Hematopoietic multipotent progenitor cell treated with erythropoietin and hydrocortisone succinate and interleukin-3 and kit ligand, for 17 days (in vitro differentiated cells): ENCODE data around the gene NFKBIB.

Source experiments
- DNase-seq: peaks from one replicate; pipeline ENCODE4 v3.0.0-alpha.2; 2015; ENCODE audit warnings: low spot score

The NFKBIB gene

GRCh38 chr19:38904581-38905539 lies 5.1 kb downstream of the NFKBIB start:
- no peak for DNase-seq

- no peak for DNase-seq
Measured at GRCh38 chr19:38905620-38906019, 5.9 kb downstream of the NFKBIB start.

DNA sequence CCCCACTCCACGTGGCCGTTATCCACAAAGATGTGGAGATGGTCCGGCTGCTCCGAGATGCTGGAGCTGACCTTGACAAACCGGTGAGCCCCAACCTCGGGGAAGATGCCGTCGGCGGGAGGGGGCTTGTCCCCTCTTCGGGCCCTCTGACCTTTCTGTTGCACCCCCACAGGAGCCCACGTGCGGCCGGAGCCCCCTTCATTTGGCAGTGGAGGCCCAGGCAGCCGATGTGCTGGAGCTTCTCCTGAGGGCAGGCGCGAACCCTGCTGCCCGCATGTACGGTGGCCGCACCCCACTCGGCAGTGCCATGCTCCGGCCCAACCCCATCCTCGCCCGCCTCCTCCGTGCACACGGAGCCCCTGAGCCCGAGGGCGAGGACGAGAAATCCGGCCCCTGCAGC lies 7.5 kb downstream of the NFKBIB start:
- no peak for DNase-seq

DNA sequence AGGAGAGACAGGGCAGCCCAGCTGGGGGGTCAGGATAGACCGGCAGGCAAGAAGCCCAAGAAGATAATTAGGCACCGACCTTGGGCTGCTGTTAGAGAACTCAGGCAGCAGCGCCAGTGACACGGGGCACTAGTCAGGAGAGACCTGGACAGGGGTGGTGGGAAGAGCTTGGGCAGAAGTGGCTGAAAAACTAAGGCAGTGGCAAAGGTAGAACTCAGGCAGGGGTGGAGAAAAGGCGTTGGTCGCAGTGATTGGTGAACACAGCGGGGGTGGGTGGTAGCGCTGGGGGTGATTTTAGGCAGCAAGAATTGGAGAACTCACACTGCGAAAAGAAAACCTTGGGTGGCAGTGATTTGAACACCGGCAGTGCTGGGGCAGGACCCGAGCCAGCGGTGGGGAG lies 7.9 kb downstream of the NFKBIB start:
- no peak for DNase-seq

GRCh38 chr19:38908911-38909310 lies 9.1 kb downstream of the NFKBIB start:
- DNase-seq = no peak

GRCh38 chr19:38910488-38910887 lies 10.7 kb downstream of the NFKBIB start:
- DNase-seq = no peak

GRCh38 chr19:38911388-38912001 lies 11.7 kb downstream of the NFKBIB start:
- DNase-seq = no peak

- DNase-seq = no peak
Measured at GRCh38 chr19:38912600-38913514, 13.1 kb downstream of the NFKBIB start.

DNA sequence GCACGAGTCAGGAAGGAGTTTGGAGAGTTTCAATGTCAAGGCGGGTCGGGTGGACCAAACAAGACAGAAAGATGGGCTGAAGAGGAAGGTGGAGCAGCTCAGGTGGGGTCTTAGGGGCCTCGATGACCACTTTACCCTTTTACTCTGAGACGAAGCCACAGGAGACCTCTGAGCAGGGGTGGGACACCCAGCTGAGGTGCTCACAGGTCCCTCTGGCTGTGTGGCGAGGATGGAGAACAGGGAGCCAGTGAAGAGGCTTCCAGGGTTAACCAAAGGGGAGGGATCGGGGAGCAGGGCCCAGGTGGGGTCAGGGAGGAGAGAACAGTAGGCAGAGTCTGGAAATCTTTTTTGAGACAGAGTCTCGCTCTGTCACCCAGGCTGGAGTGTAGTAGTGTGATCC lies 14.2 kb downstream of the NFKBIB start:
- no peak for DNase-seq

- no peak for DNase-seq
Measured at GRCh38 chr19:38915329-38916321, 15.9 kb downstream of the NFKBIB start.

GRCh38 chr19:38917516-38917915 lies 17.7 kb downstream of the NFKBIB start:
- DNase-seq = no peak

DNA sequence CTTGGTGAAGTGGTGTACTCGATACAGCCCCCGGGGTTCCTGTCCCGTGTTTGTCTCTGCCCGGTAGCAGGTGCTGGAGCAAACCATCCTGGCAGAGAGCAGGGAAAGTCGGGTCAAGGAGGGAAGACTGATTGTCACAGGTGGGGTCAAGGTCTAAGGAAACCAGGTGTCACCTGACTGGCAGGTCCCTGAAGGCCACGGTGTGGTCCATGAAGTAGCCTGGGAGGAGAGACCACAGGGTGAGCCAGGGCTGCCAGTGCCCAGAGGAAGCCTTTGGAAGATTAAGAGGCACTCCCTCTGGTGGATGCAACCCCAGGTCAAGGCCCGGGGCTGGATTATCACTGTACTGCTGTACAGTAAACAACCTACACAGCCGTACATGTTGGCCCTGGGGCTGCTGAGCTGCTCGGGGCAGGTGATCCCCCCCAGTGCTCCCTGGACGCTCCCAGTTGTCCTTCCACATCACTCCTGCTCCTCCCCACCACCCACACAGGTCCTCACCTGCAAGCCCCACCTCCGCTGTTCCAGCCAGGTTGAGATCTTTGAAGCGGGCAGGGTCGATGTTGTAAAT lies 18.2 kb downstream of the NFKBIB start:
- peak; percentile 31 for DNase-seq

DNA sequence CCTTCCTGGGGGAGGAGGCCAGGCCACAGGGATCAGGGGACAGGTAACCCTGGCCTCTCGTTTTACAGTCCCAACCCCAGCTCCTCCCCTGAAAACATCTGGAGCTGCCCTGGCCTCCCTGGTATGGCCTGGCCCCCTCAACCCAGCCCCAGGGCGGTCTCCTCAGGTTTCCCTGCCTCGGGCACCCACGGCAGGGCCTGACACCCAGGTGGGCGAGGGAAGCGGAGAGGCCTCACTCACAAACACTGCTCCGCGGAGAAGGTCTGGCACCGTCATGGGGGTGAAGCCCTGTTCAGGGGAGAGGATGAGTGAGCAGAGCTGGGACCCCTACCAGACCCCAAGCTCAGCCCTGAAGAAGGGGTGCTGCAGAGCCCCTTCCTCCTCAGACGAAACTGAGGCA lies 18.8 kb downstream of the NFKBIB start:
- DNase-seq = no peak

GRCh38 chr19:38919837-38920601 lies 20.2 kb downstream of the NFKBIB start:
- DNase-seq = no peak

- DNase-seq = no peak
Measured at GRCh38 chr19:38920602-38921419, 21.0 kb downstream of the NFKBIB start.

- DNase-seq = no peak
Measured at GRCh38 chr19:38921420-38922274, 21.9 kb downstream of the NFKBIB start.

- no peak for DNase-seq
Measured at GRCh38 chr19:38922482-38922881, 22.7 kb downstream of the NFKBIB start.

- no peak for DNase-seq
Measured at GRCh38 chr19:38924388-38924787, 24.6 kb downstream of the NFKBIB start.
